HG02970 (cell line): ENCODE results near the gene EEF1AKMT4.
"Not testable (repeated sequence)": the region's sequence is repeated elsewhere in the genome, so short reads cannot be mapped to it uniquely, and the experiment has no call there.

Experiments
- ATAC-seq: cut with Tn5 transposase; IDR thresholded peaks from one replicate; pipeline ENCODE4 v1.9.1; 2021; ENCODE audit warnings: mild to moderate bottlenecking, moderate library complexity, moderate number of reproducible peaks; ENCODE audit not compliant: unreplicated experiment, low FRiP score

The EEF1AKMT4 gene

GRCh38 chr3:184259878-184260723 is 10.6 kb downstream of the EEF1AKMT4 start:
- ATAC-seq, result no peak

- ATAC-seq, result no peak
These were observed 11.3 kb downstream of the EEF1AKMT4 start for GRCh38 chr3:184260724-184261269.

- no peak for ATAC-seq
These were observed 11.9 kb downstream of the EEF1AKMT4 start, which contains the start of gene CAMK2N2 for GRCh38 chr3:184261270-184261853. Gene CAMK2N2, minus strand, starts transcription at chr3:184261553. Its CDS starts 268 bp downstream, at chr3:184261285.

GRCh38 chr3:184261854-184262763 is 12.6 kb downstream of the EEF1AKMT4 start:
- no peak for ATAC-seq

- no peak for ATAC-seq
These were observed 13.3 kb downstream of the EEF1AKMT4 start for GRCh38 chr3:184262764-184263179.

- not testable (repeated sequence) for ATAC-seq
These were observed 17.8 kb downstream of the EEF1AKMT4 start for GRCh38 chr3:184267249-184267648.

GRCh38 chr3:184272269-184272668 is 22.8 kb downstream of the EEF1AKMT4 start:
- ATAC-seq, result no peak

- ATAC-seq, result no peak
These were observed 25.9 kb downstream of the EEF1AKMT4 start for GRCh38 chr3:184275381-184275701.

GRCh38 chr3:184275961-184276910 is 26.8 kb downstream of the EEF1AKMT4 start, which contains the start of gene ECE2:
Gene ECE2, plus strand, starts transcription at chr3:184276022. Its CDS starts 132 bp downstream, at chr3:184276154.
- no peak for ATAC-seq

- no peak for ATAC-seq
These were observed 27.9 kb downstream of the EEF1AKMT4 start for GRCh38 chr3:184277366-184277765.

- no peak for ATAC-seq
These were observed 33.5 kb downstream of the EEF1AKMT4 start for GRCh38 chr3:184282941-184283340.

GRCh38 chr3:184283681-184284080 is 34.2 kb downstream of the EEF1AKMT4 start:
- ATAC-seq, result no peak

GRCh38 chr3:184284696-184285095 is 35.2 kb downstream of the EEF1AKMT4 start:
- no peak for ATAC-seq

GRCh38 chr3:184289426-184289938 is 40.0 kb downstream of the EEF1AKMT4 start:
- no peak for ATAC-seq

GRCh38 chr3:184290331-184290730 is 40.9 kb downstream of the EEF1AKMT4 start:
- no peak for ATAC-seq

- no peak for ATAC-seq
These were observed 41.7 kb downstream of the EEF1AKMT4 start for GRCh38 chr3:184291044-184291737.

GRCh38 chr3:184291738-184292445 is 42.4 kb downstream of the EEF1AKMT4 start:
- no peak for ATAC-seq

GRCh38 chr3:184295771-184296170 is 46.3 kb downstream of the EEF1AKMT4 start:
- no peak for ATAC-seq
